ENCODE results near the gene SECTM1. TPM values are rescaled to one million over a fixed set of nuclear protein-coding genes. Genes with fewer than 3 reads are reported as not detected.
A peak's percentile ranks its signal among the peaks of the same experiment; 100 is the strongest.
"Not testable (repeated sequence)": the region's sequence is repeated elsewhere in the genome, so short reads cannot be mapped to it uniquely, and the experiment has no call there.

Gene SECTM1
- total RNA-seq, 1 donor from 2014 or later: not detected

GRCh38 chr17:82369211-82369610 is 35.6 kb upstream of the SECTM1 start:
- Mint-ChIP-seq H3K27ac (no peak overlapping the region), H3K36me3 (ENCODE audit: insufficient read depth) (no peaks in the 10 kb centered on the region), H3K9me3 (ENCODE audit: low read depth) (no peaks in the 10 kb centered on the region), H3K27me3 (peaks cover 39% of the 10 kb centered on the region), H3K4me1 (ENCODE audit: low read depth) (peaks cover 10% of the 10 kb centered on the region), H3K4me3 (ENCODE audit: low read depth) (no peak overlapping the region)
- no peak for TF ChIP-seq CTCF (IDR thresholded peaks at IDR 0.05; ENCODE audit: unreplicated experiment)
- DNase-seq (ENCODE audit: low spot score, unreplicated experiment): no peak

- Mint-ChIP-seq H3K27ac (peak overlapping the region; percentile 2), H3K9me3 (ENCODE audit: low read depth) (no peaks in the 10 kb centered on the region), H3K36me3 (ENCODE audit: insufficient read depth) (no peaks in the 10 kb centered on the region), H3K4me1 (ENCODE audit: low read depth) (peaks cover 10% of the 10 kb centered on the region), H3K4me3 (ENCODE audit: low read depth) (no peak overlapping the region), H3K27me3 (peaks cover 38% of the 10 kb centered on the region)
- TF ChIP-seq CTCF (IDR thresholded peaks at IDR 0.05; ENCODE audit: unreplicated experiment): no peak
- DNase-seq (ENCODE audit: low spot score, unreplicated experiment): no peak
Measured at GRCh38 chr17:82367724-82368524, 34.4 kb upstream of the SECTM1 start.

- Mint-ChIP-seq H3K27ac (no peak overlapping the region), H3K4me1 (ENCODE audit: low read depth) (peaks cover 7% of the 10 kb centered on the region), H3K27me3 (peaks cover 35% of the 10 kb centered on the region), H3K4me3 (ENCODE audit: low read depth) (no peak overlapping the region), H3K36me3 (ENCODE audit: insufficient read depth) (no peaks in the 10 kb centered on the region), H3K9me3 (ENCODE audit: low read depth) (no peaks in the 10 kb centered on the region)
- DNase-seq (ENCODE audit: low spot score, unreplicated experiment): no peak
- no peak for TF ChIP-seq CTCF (IDR thresholded peaks at IDR 0.05; ENCODE audit: unreplicated experiment)
Measured at GRCh38 chr17:82366749-82367148, 33.2 kb upstream of the SECTM1 start.

- no peak for TF ChIP-seq CTCF (IDR thresholded peaks at IDR 0.05; ENCODE audit: unreplicated experiment)
- DNase-seq (ENCODE audit: low spot score, unreplicated experiment): no peak
- Mint-ChIP-seq H3K4me1 (ENCODE audit: low read depth) (peaks cover 7% of the 10 kb centered on the region), H3K27ac (no peak overlapping the region), H3K9me3 (ENCODE audit: low read depth) (no peaks in the 10 kb centered on the region), H3K36me3 (ENCODE audit: insufficient read depth) (no peaks in the 10 kb centered on the region), H3K4me3 (ENCODE audit: low read depth) (no peak overlapping the region), H3K27me3 (peaks cover 31% of the 10 kb centered on the region)
Measured at GRCh38 chr17:82365606-82366295, 32.2 kb upstream of the SECTM1 start.

- no peak for DNase-seq (ENCODE audit: low spot score, unreplicated experiment)
- H3K27ac Mint-ChIP-seq: no peak overlapping the region
- H3K4me3 Mint-ChIP-seq (ENCODE audit: low read depth): no peak overlapping the region
- H3K4me1 Mint-ChIP-seq (ENCODE audit: low read depth): peaks cover under 1% of the 10 kb centered on the region
- no peaks in the 10 kb centered on the region for H3K9me3 Mint-ChIP-seq (ENCODE audit: low read depth)
- H3K36me3 Mint-ChIP-seq (ENCODE audit: insufficient read depth): no peaks in the 10 kb centered on the region
- H3K27me3 Mint-ChIP-seq: peaks cover 26% of the 10 kb centered on the region
- no peak for TF ChIP-seq CTCF (IDR thresholded peaks at IDR 0.05; ENCODE audit: unreplicated experiment)
Measured at GRCh38 chr17:82361885-82362633, 28.5 kb upstream of the SECTM1 start.

- peaks cover 23% of the 10 kb centered on the region for H3K27me3 Mint-ChIP-seq
- not testable (repeated sequence) for H3K27ac Mint-ChIP-seq; H3K4me3 Mint-ChIP-seq (ENCODE audit: low read depth); DNase-seq (ENCODE audit: low spot score, unreplicated experiment); H3K9me3 Mint-ChIP-seq (ENCODE audit: low read depth); H3K4me1 Mint-ChIP-seq (ENCODE audit: low read depth); H3K36me3 Mint-ChIP-seq (ENCODE audit: insufficient read depth)
Measured at GRCh38 chr17:82359451-82360074, 26.0 kb upstream of the SECTM1 start.
